Stomach (tissue), 4 donors: ENCODE measurements around the gene CRTAP.

ENCODE experiments used
- CTCF ChIP-seq, 7 experiments: fragments of 450-650 bp in 4 of 7; fragments of 200-600 bp in 3 of 7; sonication (generic) in 3 of 7; IDR thresholded peaks; one replicate each; pipeline ENCODE4 v1.5.1; 2016 to 2019; ENCODE audit warnings: antibody characterized with exemption in 7 of 7, control low read depth in 2 of 7, mild to moderate bottlenecking in 1 of 7
- POLR2A ChIP-seq, 4 donors: fragments of 450-650 bp; IDR thresholded peaks; one replicate each; pipeline ENCODE4 v1.6.1; 2016; ENCODE audit warnings: antibody characterized with exemption in 4 of 4, control low read depth in 2 of 4, mild to moderate bottlenecking in 1 of 4, moderate library complexity in 1 of 4

GRCh38 chr3:33096093-33096868, 17.5 kb upstream of the CRTAP start:
- TF ChIP-seq CTCF (IDR thresholded peaks at IDR 0.05) (no peak), POLR2A (IDR thresholded peaks at IDR 0.05) (no peak)
